ENCODE data around the gene FAM53C.
"Not testable (repeated sequence)": the region's sequence is repeated elsewhere in the genome, so short reads cannot be mapped to it uniquely, and the experiment has no call there.

FAM53C gene

GRCh38 chr5:138337685-138338410 lies at the start of gene FAM53C:
TSS of gene FAM53C (plus strand) at chr5:138338266. CDS start at chr5:138341336, 3,070 bp downstream.
- peak; percentile 90 for DNase-seq

- DNase-seq: no peak
These were observed 48.8 kb upstream of the FAM53C start for GRCh38 chr5:138289296-138289695.

GRCh38 chr5:138303372-138303771 lies 34.7 kb upstream of the FAM53C start:
- DNase-seq: no peak

- no peak for DNase-seq
These were observed 32.3 kb upstream of the FAM53C start for GRCh38 chr5:138305797-138306196.

GRCh38 chr5:138315751-138316278 lies 22.3 kb upstream of the FAM53C start:
- DNase-seq: no peak

- no peak for DNase-seq
These were observed 21.7 kb upstream of the FAM53C start for GRCh38 chr5:138316355-138316754.

- DNase-seq: not testable (repeated sequence)
These were observed 19.9 kb upstream of the FAM53C start for GRCh38 chr5:138318211-138318610.

GRCh38 chr5:138330813-138331448 lies 7.1 kb upstream of the FAM53C start:
- no peak for DNase-seq

- peak; percentile 98 for DNase-seq
These were observed 6.4 kb upstream of the FAM53C start, which contains the start of gene CDC25C for GRCh38 chr5:138331449-138332368. TSS of gene CDC25C (minus strand) at chr5:138331804. CDS start at chr5:138331180, 624 bp downstream.

- DNase-seq: no peak
These were observed 3.1 kb upstream of the FAM53C start for GRCh38 chr5:138334867-138335447.

- DNase-seq: no peak
These were observed 948 bp upstream of the FAM53C start for GRCh38 chr5:138336952-138337684.

GRCh38 chr5:138338411-138339090 lies 485 bp downstream of the FAM53C start:
- DNase-seq: peak; percentile 11

GRCh38 chr5:138339091-138339456 lies 1.0 kb downstream of the FAM53C start:
- DNase-seq: no peak

- no peak for DNase-seq
These were observed 1.4 kb downstream of the FAM53C start for GRCh38 chr5:138339464-138339863.

- no peak for DNase-seq
These were observed 1.9 kb downstream of the FAM53C start for GRCh38 chr5:138340008-138340407.

GRCh38 chr5:138344887-138345622 lies 7.0 kb downstream of the FAM53C start:
- DNase-seq: no peak

- no peak for DNase-seq
These were observed 8.8 kb downstream of the FAM53C start for GRCh38 chr5:138346889-138347288.

- DNase-seq: no peak
These were observed 11.9 kb downstream of the FAM53C start for GRCh38 chr5:138349852-138350562.

GRCh38 chr5:138350563-138350890 lies 12.5 kb downstream of the FAM53C start:
- DNase-seq: no peak

- no peak for DNase-seq
These were observed 13.0 kb downstream of the FAM53C start for GRCh38 chr5:138351056-138351455.

All from activated naive CD4-positive, alpha-beta T cell treated with Interleukin-2 at 50 U/mL for 16 hours (primary cell).